Suppressor macrophage treated with lipopolysaccharide for 1 hour (primary cell): Measurements from ENCODE around the gene HNF4A.

Experiments used
- DNase-seq, 3 donors: peaks; one replicate each; pipeline ENCODE4 v3.0.0-alpha.2; 2020 to 2022

The HNF4A gene

GRCh38 chr20:44475694-44476560 is 120.4 kb downstream of the HNF4A start, which contains the start of gene TTPAL:
Gene TTPAL, plus strand, starts transcription at chr20:44475874. Its CDS starts 4,126 bp downstream, at chr20:44480000.
- DNase-seq = peak; percentile 86 to 96 (median 93)

- no peak for DNase-seq
These were observed 121.7 kb downstream of the HNF4A start for GRCh38 chr20:44477151-44477550.

DNA sequence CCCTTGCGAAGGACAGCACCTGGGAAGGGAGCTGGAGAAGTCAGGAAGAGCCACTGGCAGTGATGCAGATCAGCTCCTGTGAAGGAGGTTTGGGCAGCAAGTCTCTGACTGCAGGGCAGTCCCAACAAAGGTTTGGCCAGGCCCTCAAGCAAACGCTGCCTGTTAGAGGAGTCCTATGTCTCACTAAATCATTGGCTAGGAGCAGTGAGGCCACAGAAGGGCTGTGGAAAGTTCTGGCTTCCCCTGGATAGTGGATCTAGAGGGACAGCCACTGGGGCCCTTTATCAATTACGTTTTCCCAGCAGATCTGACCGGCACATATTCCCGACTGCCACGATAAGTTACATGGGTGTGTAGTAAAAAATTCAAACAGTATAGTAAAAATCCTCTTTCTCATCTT is 122.7 kb downstream of the HNF4A start:
- no peak for DNase-seq

- DNase-seq = no peak
These were observed 124.1 kb downstream of the HNF4A start for GRCh38 chr20:44479643-44480042.

- no peak for DNase-seq
These were observed 124.6 kb downstream of the HNF4A start for GRCh38 chr20:44480097-44480496.

GRCh38 chr20:44481719-44482416 is 126.4 kb downstream of the HNF4A start:
- no peak for DNase-seq

DNA sequence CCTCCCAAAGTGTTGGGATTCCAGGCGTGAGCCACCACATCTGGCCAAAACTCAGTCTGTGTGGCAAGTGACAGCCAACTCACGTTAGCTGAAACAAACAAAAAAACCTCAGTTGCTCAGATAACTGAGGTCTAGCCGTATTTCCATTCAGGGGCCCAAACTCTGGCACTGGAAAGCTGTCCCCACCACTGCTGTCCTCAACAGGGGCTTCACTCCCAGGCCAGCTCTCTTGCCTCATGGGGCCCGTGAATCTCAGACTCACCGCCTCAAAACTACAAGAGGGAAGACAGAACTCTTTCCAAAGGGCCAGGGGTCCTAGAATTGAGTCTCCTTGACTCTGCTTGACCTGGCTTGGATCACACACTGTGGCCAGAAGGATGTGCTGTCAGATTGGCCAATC is 127.6 kb downstream of the HNF4A start:
- no peak for DNase-seq
